Transverse colon (tissue), 4 donors: Measurements from ENCODE around the gene MSH6.

ENCODE experiments used
- CTCF ChIP-seq, 5 experiments: fragments of 200-600 bp in 3 of 5; fragments of 450-650 bp in 2 of 5; sonication (generic) in 3 of 5; IDR thresholded peaks; 1 replicate in 2 of 5; 2 replicates in 3 of 5; pipeline ENCODE4 v1.5.1; 2016 to 2017; ENCODE audit warnings: antibody characterized with exemption in 5 of 5, inconsistent platforms in 3 of 5, mild to moderate bottlenecking in 2 of 5, moderate library complexity in 1 of 5
- POLR2A ChIP-seq: fragments of 450-650 bp; IDR thresholded peaks from one replicate; pipeline ENCODE4 v1.6.1; 2016; ENCODE audit warnings: antibody characterized with exemption, mild to moderate bottlenecking, moderate library complexity
- POLR2AphosphoS5 ChIP-seq, 3 donors: sonication (generic); formaldehyde crosslinking; IDR thresholded peaks; one replicate each; pipeline ENCODE4 v1.6.1; 2016; ENCODE audit warnings: antibody characterized with exemption in 3 of 3

- TF ChIP-seq CTCF (IDR thresholded peaks at IDR 0.05) (no peak), POLR2A (no peak), POLR2AphosphoS5 (IDR thresholded peaks at IDR 0.05) (no peak)
Measured at GRCh38 chr2:47822518-47822917, 39.6 kb downstream of the MSH6 start.
